GF-D8 (cell line): ENCODE measurements around the gene TDRD9.

ENCODE experiments used
- DNase-seq: peaks from one replicate; lab custom pipeline; 2025; lab: John Stamatoyannopoulos, UW

The TDRD9 gene

DNA sequence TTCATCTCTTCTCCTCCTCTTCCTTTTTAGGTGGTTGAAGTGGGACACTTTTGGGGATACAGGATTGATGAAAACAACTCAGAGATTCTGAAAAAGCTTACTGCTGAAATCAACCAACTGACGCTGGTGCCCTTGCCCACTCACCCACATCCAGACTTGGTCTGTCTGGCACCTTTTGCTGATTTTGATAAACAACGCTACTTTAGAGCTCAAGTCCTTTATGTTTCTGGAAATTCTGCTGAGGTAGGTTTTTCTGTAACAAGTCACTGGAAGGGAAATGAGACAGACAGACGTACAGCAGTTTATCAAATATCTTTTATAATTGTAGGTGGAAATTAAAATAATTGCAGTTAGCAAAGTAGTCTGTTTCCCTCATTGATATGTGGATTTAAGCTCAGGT, 97.3 kb downstream of the TDRD9 start:
- DNase-seq: no peak

DNA sequence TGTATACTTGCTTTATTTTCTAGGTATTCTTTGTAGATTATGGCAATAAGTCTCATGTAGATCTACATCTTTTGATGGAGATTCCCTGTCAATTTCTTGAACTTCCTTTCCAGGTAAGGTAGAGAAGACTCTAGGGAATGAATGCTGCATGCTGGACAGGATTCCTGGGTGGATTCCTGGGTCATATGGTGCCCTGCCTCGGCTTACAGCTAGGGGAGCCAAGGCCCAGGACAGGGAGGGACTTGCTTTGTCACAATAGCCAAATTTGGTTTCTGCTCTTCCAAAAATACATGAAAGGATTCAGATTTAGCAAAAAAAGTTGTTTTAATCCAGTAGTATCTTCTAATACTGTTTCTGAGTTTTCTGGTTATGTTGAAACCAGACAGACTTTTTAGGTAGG, 97.8 kb downstream of the TDRD9 start:
- DNase-seq: no peak

DNA sequence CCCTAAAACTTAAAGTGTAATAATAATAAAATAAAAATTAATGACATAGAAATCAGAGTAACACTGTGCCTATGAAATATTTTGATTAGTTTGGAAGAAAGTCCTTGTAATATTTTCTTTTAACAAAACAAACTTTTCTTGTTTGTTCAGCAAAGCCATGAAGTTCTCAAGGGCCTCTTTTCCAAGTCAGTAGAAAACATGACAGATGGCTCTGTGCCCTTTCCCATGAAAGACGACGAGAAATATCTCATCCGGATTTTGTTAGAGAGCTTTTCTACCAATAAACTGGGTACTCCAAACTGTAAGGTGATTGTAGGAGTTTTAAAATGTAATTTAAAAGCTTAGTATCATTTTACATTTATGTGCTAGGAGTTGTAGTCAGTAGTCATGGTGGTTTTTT, 102.7 kb downstream of the TDRD9 start:
- DNase-seq: no peak

DNA sequence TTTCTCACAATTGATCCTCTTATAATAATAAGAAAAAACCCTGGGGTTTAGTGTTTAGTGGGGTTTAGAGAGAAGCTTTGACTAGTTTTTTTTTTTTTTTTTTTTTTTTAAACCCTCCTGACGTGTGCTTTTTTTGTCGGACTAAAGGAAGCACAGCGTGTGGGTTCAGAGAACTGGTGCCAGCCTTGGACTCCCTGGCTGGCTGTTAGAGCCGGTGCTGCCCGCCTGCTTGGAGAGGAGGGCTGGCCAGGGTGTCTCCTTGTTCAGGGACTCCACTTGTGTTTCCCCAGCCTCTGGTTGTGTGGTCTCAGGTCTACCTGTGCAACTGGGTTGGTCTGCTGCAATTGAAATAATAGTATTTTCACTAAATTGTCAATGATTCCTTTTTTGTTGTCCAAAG, 103.1 kb downstream of the TDRD9 start:
- DNase-seq: no peak

DNA sequence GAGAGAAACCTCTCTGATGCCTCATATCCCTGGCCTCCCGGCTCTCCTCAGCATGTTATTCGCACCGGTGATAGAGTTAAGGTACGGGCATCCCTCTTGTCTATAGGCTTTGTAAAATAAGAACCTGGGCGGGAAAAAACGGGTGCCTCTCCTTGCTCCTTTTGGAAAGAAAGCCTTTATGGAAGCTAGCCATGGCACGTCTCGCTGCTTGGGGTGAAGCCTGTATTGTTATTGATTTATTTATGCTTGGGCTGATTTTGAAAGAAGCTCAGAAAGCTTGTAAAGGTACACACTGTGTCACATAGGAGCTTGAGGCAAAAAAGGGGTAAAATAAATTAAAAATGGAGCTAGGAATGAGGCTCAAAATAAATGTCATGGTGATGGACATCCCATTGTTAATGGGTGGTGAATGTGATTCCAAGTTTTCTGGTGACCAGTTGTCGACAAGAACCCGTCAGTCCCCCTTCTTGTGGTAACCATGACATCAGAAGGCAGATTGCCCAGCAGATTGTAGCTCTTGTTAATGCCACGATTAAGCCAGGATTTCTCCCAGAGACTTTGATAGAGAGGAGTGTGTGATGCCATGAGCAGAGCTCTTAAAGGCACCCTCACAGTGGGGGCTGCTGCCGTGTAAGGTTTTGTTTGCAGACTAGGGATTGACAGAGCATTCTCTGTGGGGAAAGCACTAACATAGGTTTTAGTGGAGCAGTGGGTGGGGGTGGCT, 106.9 kb downstream of the TDRD9 start:
- DNase-seq: no peak

DNA sequence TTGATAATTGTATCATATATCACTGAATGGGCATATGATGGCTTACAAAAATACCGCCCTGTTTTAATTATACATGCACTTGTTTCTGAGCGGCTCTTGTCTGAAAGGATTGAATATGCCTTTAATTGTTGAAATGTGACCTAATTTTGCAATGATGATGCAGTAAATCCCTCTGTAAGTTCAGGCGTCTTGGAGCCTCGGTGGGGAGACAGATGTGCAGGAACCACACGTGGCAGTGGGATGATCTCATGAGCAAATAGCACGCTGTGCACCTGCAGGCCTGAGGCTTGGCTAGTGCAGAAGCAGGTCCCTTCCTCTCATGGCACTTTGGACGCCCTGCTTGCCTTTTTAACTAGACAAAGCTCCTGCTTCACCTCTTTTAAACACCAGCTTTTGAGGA, 108.0 kb downstream of the TDRD9 start:
- no peak for DNase-seq

DNA sequence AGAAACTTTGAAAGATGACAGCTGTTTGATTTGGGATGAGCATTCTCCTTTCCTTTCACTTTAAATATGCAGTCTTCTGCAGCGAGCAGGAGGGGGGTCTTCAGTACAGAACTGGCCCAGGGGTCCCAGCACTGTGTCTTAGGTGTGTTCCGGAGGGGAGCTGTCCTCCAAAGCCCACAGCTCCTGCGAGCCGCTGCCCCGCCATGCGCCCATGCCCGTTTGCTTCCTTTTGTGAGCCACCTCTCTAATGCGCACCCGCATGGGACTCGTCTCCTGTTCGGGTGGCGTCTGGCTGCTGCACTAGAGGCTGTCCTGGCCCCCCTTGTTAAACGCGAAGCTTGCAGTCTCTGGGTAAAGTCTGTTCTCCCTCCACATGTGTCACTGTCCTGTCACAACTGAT, 108.8 kb downstream of the TDRD9 start:
- no peak for DNase-seq

DNA sequence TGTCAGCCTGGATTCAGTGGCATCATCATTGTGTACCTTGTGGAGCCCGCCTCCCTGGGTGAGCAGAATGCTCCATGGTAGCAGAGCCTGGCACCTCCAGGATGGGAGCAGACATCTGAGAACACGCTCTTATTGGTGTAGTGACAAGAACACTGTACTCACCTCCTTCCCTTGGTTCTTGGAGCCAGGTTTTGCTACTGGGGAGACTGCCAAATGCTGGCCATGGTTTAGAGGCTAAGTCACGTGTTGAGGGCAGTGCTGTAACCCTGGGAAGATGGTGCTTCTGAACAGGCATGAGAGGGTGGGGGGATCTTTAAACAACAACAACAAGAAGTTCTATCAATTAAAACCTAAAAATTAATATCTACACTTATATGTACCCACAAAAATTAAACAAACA, 109.6 kb downstream of the TDRD9 start:
- no peak for DNase-seq

DNA sequence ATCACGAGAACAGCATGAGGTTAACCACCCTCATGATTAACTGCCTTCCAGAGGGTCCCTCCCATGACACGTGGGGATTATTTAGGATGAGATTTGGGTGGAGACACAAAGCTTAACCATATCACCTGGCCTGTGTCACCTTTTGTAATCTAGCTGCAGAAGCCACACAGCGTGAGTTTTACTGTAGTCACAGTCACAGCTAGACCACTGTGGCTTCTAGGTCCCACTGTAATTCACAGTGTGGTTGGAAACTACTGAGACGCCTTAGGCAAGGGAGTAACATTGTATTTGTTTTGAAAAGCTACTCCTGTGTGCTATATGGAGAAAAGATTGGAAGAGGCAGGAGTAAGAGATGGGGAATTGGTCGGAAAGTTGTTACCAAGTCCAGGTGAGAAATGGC, 111.0 kb downstream of the TDRD9 start:
- no peak for DNase-seq

DNA sequence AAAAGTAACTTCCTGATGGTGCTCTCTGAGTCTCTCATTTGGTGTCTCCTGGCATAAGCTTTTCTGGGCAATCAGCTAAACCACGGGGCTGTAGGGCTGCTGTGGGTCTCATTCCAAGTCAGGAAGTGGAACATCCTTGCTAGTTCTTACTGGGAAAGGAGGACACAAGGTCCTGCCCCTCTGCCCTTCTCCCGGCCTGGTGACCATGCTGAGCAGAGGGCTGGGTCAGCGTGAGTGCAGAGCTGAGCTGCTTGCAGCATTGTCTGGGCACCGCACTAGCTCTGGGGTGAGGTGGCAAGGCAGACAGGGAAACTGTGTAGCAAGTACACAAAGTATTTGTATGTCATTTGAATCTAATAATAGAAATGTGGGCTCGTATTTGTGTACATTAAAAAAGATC, 112.3 kb downstream of the TDRD9 start:
- no peak for DNase-seq

DNA sequence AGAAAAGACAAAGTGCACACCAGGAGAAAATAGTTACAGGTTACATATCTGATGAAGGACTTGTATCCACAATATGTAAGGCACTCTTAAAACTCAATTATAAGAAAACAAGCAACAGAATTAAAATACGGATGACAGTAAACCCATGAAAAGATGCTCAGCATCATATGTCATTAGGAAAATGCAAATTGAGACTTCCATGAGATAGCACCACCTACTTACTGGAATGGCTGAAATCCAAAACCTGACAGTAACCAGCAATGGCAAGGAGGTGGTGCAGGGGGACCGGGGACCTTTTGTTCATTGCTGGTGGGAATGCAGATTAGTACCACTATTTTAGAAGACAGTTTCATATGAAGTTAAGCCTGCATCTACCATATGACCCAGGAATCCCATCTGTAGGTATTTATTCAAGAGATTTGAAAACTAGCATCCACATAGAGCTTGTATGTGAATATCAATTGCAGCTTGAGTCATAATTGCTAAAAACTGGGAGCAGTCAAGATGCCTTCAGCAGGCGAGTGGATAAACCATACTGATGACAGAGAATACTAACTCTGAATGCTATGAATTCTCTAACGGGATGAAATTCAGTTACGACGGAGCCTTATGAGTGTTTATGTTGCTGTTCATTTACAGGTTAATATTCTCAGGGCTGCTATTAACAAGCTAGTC, 113.3 kb downstream of the TDRD9 start:
- DNase-seq: no peak

DNA sequence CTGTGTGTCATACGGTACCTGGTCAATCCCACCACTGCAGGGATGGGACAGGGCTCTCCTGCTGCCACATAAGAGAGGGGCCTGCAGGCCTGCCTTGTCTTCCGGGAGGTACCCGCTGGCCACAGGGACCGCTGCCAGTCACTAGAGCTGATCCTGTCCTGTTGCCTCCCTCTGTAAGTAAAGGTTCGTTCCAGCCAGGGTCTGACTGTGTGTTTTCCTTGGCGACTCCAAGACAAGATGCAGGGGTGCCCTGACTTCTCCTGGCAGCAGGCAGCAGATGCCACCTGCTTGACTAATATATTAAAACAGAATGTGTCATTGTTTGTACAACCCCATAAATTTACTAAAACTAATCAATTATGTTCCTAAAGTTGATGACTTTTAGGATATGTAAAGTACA, 115.8 kb downstream of the TDRD9 start:
- no peak for DNase-seq

DNA sequence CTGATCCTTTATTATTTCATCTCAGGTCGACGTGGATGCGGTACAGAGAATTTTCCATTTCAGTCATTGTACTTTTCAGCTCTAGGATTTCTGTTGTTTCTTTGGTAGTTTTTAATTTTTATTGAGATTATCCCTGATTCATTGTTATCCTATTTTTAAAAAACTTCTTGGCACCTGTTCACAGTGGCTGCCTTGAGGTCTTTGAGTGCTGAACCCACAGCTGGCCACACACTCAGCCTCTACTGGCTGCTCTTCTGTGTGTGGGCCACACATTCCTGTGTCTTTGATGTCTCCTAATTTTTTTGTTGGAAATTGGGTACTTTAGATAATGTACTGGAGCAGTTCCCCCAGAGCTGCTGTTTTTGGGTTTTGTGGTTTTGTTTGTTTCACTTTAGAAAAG, 119.5 kb downstream of the TDRD9 start:
- DNase-seq: no peak

DNA sequence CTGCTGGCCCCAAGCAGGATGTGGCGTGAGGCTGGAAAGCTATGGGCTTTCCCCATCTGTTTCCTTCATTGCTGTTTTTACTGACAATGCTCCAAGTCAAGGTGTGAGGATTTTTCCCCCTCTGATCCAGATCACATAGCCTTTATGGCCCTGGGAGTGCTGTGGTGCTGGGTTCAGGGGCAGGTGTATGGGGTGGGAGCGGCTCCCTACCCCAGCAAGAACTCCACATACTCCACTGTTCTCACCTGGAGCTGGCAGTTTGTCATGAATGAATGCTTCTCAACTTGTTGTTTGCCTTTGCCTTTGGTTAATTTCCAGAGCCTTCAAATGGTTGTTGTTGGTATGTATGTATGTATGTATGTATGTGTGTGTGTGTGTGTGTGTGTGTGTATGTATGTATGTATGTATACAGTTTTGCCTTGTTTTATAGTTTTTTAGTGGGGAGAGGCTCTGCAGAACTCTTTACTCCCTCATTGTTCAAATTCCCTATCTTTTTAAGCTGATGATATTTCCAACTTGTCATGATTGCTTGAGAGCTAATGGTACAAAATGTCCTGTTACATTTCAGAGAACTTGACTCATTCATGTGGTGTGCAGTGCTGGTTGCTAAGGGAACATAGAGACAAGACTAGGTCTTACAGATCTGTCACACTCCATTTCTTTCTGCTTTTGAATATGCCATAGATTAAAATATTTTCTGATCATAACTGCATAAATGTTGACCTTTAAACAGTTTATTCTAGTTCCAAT, 120.7 kb downstream of the TDRD9 start:
- DNase-seq: no peak

DNA sequence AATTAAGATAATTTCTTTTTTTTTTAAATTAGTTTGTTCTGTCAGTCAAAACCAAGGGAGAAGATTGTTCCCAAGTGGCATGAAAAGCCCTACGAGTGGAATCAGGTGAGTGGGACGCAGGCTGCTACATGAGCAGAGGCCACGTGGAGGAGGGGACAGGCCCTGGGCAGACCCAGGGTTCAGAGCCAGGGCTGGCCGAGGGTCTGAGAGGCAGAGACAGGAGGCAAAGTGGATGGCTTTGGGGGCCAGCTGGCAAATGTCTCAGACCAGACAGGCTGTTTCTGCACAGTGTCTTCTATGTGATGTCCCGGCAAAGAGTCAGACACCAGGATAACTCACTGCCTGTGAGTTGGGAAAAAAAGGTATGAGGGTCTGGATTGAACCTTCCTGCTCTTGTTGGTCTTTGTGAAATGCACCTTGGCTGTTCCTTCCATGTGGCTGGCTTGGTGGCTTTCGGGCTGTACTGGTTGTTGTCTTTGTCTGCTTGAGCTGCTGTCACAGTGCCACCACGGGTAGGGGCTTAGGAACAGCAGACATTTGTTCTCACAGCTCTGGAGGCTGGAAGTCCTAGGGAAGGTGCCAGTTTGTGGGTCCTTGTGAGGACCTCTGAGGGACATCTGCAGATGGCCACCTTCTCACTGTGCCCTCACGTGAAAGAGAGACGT, 121.5 kb downstream of the TDRD9 start:
- no peak for DNase-seq

DNA sequence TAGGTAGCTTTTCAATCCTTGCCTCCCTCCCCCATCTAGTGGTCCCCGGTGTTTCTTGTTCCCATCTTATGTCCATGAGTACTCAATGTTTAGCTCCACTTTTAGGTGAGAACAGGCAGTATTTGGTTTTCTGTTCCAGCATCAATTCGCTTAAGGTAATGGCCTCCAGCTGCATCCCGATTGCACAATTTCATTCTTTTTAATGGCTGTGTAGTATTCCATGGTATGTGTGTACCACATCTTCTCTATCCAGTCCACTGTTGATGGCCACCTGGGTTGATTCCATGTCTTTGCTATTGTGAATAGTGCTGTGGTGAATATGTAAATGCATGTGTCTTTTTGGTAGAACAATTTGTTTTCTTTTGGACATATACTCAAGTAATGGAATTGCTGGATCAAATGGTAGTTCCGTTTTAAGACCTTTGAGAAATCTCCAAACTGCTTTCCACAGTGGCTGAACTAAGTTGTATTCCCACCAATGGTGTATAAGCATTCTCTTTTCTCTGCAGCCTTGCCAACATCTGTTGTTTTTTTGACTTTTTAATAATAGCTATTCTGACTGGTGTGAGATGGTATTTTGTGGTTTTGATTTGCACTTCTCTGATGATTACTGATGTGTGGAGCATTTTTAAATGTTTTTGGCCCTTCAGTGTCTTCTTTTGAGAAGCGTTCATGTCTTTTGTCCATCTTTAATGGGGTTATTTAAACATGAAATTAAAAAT, 123.0 kb downstream of the TDRD9 start:
- DNase-seq: no peak

DNA sequence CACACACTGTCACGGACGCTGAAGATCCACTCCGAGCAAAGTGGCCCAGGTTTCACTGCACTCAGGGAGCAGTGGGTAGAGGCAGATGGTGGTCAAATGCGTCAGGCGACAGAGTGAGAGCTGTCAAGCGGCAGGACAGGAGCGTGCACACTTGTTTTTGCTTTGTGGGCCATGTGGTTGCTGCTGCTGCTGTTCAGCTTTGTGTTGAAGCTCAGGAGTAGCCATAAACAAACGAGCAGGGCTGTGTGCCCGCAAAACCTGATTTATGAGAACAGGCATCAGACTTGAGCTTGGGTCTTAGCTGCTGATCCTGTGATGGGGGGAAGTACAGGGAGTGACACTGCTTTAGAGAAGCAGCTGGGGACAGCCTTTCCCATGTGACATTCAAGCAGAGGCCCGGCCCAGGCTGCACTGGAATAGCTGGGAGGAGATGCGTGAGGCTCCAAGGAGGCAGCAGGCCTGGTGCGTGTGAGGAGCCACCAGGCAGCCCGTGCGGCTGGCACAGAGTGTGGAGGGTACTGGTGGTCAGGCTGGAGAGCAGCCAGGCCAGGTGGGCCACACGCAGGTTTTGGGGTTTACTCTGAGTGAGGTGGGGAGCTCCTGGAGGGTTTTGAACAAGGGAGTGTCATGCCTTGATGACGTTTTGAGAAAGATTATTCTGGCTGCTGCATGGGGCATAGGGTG, 126.1 kb downstream of the TDRD9 start:
- no peak for DNase-seq

DNA sequence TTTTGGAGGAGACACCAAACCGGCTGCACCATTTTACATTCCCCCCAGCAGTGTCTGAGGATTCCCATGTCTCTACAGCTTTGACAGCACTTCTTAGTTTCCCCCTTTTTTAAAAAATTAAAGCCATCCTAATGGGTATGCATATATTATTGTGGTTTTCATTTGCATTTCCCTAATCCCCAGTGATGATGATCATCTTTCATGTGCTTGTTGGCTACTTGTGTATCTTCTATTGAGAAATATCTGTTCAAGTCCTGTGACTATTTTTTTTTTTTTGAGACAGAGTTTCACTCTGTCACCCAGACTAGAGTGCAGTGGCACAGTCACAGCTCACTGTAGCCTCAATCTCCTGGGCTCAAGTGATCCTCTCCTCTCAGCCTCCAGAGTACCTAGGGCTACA, 134.0 kb downstream of the TDRD9 start:
- DNase-seq: no peak

DNA sequence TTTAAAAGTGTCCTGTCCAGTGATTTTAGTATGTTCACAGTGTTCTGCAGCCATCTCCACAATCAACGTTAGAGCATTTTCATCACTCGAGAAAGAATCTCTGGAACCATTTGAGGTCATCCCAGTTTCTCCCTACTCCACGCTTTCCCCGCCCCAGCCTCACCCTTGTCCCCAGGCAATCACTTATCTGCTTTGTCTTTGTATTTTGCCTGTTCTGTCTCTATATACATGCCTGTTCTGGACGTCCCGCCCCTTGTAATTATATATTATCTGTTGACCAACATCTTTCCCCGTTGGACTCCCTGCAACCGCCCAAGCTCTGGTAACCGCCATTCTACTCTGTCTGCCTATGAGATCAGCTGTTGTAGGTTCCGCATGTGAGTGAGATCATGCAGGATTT, 135.7 kb downstream of the TDRD9 start:
- DNase-seq: no peak

DNA sequence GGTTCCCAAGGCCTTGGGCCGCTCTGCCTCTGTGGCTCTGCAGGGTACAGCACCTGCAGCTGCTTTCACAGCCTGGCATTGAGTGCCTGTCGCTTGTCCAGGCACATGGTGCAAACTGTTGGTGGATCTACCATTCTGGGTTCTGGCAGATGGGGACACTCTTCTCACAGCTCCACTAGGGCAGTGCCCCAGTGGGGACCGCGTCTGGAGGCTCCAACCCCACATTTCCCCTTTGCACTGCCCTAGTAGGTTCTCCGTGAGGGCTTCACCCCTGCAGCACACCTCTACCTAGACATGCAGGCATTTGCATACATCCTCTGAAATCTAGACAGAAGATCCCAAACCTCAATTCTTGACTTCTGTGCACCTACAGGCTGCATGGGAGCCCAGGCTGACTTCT, 138.0 kb downstream of the TDRD9 start:
- no peak for DNase-seq

DNA sequence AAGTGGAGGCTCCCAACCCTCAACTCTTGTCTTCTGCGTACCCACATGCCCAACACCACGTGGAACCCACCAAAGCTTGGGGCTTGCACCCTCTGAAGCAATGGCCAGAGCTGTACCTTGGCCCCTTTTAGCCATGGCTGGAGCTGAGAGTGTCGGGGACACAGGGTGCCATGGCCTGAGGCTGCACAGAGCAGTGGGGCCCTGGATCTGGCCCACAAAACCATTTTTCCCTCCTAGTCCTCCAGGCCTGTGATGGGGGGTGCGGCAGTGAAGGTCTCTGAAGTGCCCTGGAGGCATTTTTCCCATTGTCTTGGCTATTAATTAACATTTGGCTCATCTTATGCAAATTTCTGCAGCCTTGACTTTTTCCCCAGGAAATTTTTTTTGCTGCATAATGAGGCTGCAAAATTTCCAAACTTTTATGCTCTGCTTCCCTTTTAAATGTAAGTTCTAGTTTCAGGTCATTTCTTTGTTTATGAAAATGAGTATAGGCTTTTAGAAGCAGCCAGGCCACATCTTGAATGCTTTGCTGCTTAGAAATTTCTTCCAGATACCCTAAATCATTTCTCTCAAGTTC, 138.6 kb downstream of the TDRD9 start:
- no peak for DNase-seq
